Brain microvascular endothelial cell (primary cell): ENCODE results near the gene MTOR.

Source experiments
- DNase-seq: peaks from one replicate; pipeline ENCODE4 v3.0.0-alpha.2; 2020
- H3K27ac ChIP-seq: fragments of 250-450 bp; sonication (Bioruptor Pico); 2 replicates; pipeline ENCODE4 v1.5.1; 2020; ENCODE audit warnings: mild to moderate bottlenecking, moderate library complexity
- H3K27me3 ChIP-seq: fragments of 250-450 bp; sonication (Bioruptor Pico); replicated peaks from 2 replicates; pipeline ENCODE4 v1.5.1; 2020; ENCODE audit warnings: mild to moderate bottlenecking
- H3K36me3 ChIP-seq: fragments of 250-450 bp; sonication (Bioruptor Pico); replicated peaks from 2 replicates; pipeline ENCODE4 v1.5.1; 2020; ENCODE audit warnings: mild to moderate bottlenecking
- H3K4me3 ChIP-seq: 2 replicates; pipeline ENCODE4 v1.5.1; 2011; ENCODE audit warnings: low read depth, mild to moderate bottlenecking, control low read depth, low read length, moderate library complexity
- in situ Hi-C: cut with HindIII; loops from 2 replicates; pipeline ENCODE4 v1.10.0; 2017; ENCODE audit warnings: low sequenced_read_pairs, low pct_ligation_motif_present
- TF ChIP-seq, protein P1 (sequence below): IDR thresholded peaks from 2 replicates; pipeline ENCODE4 v1.5.1; 2011; ENCODE audit warnings: low read depth, mild to moderate bottlenecking, moderate library complexity, low read length, control low read depth, inconsistent platforms; ENCODE audit errors: missing control alignments

The MTOR gene

DNA sequence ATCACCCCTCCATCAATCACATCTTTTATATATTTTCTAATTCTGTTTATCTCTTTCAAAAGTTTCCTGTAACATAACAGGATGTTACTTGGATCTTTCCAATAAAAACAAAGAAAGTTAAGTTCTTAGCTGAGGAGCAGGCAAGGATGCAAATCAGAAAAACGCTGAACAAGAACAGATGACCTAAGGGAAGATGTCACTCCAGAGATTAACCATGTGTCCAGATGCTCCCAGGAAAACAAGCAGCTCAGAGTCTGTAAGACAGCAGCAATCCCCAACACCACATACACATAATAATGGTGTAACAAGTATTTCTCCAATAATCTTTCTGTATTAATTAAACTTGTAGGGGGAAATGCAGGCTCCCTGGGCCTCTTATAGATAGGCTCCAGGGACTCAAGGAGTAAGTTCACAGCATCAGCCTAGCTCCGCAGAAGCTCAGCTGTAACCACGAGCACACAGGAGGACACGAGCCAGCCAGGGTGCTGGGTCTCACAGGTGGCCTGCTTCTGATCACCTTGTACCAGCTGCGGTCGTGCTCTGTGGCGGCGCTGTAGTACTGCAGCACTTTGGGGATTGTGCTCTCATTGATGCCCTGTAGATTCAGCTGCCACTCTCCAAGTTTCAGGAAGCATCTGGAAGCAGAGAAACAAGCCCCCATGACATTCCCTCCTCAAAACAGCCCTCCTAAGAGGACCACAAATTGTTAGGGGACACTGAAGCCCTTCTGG is 129.6 kb downstream of the MTOR start:
- H3K4me3 ChIP-seq = no peak overlapping the region
- no peaks in the 10 kb centered on the region for H3K27me3 ChIP-seq
- no peak for DNase-seq
- TF ChIP-seq, protein P1, sequence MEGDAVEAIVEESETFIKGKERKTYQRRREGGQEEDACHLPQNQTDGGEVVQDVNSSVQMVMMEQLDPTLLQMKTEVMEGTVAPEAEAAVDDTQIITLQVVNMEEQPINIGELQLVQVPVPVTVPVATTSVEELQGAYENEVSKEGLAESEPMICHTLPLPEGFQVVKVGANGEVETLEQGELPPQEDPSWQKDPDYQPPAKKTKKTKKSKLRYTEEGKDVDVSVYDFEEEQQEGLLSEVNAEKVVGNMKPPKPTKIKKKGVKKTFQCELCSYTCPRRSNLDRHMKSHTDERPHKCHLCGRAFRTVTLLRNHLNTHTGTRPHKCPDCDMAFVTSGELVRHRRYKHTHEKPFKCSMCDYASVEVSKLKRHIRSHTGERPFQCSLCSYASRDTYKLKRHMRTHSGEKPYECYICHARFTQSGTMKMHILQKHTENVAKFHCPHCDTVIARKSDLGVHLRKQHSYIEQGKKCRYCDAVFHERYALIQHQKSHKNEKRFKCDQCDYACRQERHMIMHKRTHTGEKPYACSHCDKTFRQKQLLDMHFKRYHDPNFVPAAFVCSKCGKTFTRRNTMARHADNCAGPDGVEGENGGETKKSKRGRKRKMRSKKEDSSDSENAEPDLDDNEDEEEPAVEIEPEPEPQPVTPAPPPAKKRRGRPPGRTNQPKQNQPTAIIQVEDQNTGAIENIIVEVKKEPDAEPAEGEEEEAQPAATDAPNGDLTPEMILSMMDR = no peak
- H3K27ac ChIP-seq = no peak overlapping the region
- peaks cover 57% of the 10 kb centered on the region for H3K36me3 ChIP-seq
- in situ Hi-C loops = no loop called here

DNA sequence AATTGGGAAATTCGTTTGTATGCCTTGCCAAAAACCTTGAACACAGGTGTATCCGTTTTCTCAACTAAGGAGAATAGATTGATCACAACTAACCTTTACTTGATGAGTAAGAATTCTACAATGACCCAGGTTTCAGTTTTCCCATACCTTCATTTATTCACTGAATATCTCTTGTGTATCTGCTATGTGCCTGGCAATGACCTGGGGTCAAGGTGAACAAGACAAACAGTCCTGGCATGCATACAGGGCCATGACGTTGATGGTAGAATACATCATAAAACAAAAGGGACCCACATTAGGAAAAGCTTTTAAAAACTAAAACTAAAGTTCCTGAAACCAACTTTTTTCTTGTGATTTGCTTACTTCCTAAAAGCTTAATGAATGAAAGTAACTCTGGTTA is 130.5 kb downstream of the MTOR start:
- Histone ChIP-seq H3K27me3 (no peaks in the 10 kb centered on the region), H3K27ac (no peak overlapping the region), H3K36me3 (peaks cover 58% of the 10 kb centered on the region), H3K4me3 (no peak overlapping the region)
- in situ Hi-C loops = no loop called here
- no peak for DNase-seq
- TF ChIP-seq, protein P1 = no peak

DNA sequence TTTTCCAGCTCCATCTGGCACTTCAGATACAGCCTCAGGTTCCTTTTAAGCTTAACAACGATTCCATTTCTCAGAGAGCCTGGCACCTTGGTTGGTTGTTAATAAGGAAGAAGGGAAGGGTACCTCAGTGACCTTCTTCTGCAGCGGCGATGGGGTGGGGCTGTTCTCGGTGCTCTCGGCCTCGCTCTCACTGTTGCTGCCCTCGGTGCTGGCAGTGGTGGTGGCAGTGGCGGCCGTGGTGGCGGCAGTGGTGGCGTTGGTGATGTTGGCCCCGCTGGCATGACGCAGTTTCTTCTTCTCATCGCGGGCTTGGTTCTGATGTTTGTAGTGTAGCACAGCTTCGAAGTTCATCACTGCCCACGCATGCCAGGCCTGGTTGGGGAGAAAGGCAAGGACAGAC is 131.9 kb downstream of the MTOR start:
- H3K27ac ChIP-seq = no peak overlapping the region
- in situ Hi-C loops = no loop called here
- TF ChIP-seq, protein P1 = no peak
- no peak for DNase-seq
- peaks cover 65% of the 10 kb centered on the region for H3K36me3 ChIP-seq
- H3K4me3 ChIP-seq = no peak overlapping the region
- H3K27me3 ChIP-seq = no peaks in the 10 kb centered on the region

DNA sequence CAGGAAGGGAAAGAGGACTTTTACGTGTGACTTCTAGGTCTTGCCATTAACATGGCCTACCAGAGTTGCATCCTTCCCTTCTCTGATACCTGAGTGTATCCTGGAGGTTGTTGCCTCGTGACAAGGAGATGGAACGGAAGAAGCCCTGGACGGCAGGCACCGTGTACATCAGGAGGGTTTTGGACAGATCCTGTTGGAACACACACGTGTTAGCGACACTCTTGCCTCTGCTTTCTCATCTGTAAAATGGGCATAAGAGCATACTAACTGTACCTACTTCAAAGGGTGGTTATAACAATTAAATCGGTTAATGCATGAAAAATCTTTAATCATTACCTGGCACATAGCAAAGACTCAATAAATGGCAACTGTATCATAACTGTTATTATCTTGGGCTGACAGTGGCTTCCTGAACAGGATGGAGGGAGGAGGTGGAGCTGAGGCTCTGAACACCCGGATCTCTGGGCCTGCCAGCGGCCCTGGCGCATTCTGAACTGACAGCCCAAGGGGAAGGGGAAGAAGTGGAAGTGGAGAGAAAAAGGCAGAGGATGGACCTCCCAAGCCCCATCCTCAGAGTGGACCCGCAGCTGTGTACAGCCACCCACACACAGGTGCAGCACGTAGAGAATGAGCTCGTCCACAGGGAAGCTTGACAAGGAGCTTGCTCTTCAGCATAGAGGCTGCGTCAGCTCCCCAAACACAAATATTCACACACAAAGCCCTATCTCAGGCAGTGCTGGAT is 132.5 kb downstream of the MTOR start:
- H3K27me3 ChIP-seq = no peaks in the 10 kb centered on the region
- no peak for DNase-seq
- no peak overlapping the region for H3K27ac ChIP-seq
- no peak overlapping the region for H3K4me3 ChIP-seq
- TF ChIP-seq, protein P1 = no peak
- H3K36me3 ChIP-seq = peaks cover 71% of the 10 kb centered on the region
- in situ Hi-C loops = no loop called here

DNA sequence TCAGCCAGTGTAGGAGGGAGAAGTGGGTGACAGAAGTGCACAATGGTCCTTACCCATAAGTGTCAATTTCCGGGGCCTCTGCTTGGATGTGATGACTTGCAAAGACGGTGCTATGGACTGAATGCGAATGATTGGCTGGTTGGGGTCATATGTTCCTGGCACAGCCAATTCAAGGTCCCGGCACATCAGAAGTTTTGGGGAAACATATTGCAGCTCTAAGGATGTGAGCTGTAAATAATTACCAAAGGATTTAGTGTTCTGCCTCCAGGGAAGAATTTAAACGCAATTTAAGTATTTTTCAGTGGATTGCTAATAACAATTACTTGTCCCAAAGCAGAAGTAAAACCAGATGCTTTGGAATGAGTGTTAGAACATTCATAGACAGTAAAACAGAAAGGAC is 135.8 kb downstream of the MTOR start:
- TF ChIP-seq, protein P1 = no peak
- no peak overlapping the region for H3K4me3 ChIP-seq
- H3K27me3 ChIP-seq = no peaks in the 10 kb centered on the region
- H3K36me3 ChIP-seq = peaks cover 79% of the 10 kb centered on the region
- DNase-seq = no peak
- in situ Hi-C loops = no loop called here
- no peak overlapping the region for H3K27ac ChIP-seq

DNA sequence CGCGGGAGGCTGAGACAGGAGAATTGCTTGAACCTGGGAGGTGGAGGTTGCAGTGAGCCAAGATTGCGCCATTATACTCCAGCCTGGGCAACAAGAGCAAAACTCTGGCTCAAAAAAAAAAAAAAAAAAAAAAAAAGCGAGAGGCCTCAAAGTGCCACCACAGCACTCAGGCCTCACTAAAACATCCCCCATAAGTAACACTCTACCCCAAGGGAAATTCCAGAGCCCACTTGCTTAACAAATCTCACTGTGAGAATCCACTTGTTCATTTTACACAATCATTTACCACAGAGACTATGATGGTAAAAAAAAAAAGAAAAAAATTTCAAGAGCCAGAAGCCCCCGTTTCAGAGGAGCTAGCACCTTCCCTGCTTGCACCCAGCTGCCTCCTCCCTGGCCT is 136.4 kb downstream of the MTOR start:
- TF ChIP-seq, protein P1 = no peak
- no peak overlapping the region for H3K27ac ChIP-seq
- no peaks in the 10 kb centered on the region for H3K27me3 ChIP-seq
- in situ Hi-C loops = no loop called here
- no peak overlapping the region for H3K4me3 ChIP-seq
- H3K36me3 ChIP-seq = peaks cover 75% of the 10 kb centered on the region
- no peak for DNase-seq
